AG04450 (cell line): ENCODE results near the gene LRP1-AS. TPM values are rescaled to one million over a fixed set of nuclear protein-coding genes. Genes with fewer than 3 reads are reported as not detected.

Experiments
- CTCF ChIA-PET: fragments of 300-600, 350-600 bp; formaldehyde crosslinking; extraction: SDS; loops from one replicate; lab custom pipeline; 2022; ENCODE audit warnings: antibody characterized with exemption, inconsistent platforms; lab: Charles Lee
- POLR2A ChIA-PET: fragments of 350-600 bp; formaldehyde crosslinking; extraction: SDS; loops from one replicate; lab custom pipeline; 2021; ENCODE audit warnings: antibody characterized with exemption, inconsistent platforms; lab: Yijun Ruan, JAX
- DNase-seq: peaks from one replicate; pipeline ENCODE4 v3.0.0-alpha.2; 2011; ENCODE audit warnings: low read depth, low spot score
- H3K27ac ChIP-seq: one replicate; pipeline ENCODE4 v1.5.1; 2012; ENCODE audit warnings: low read depth, low read length, control low read depth
- H3K27me3 ChIP-seq: one replicate; pipeline ENCODE4 v1.6.0; 2012; ENCODE audit warnings: low read length; ENCODE audit not compliant: control insufficient read depth, insufficient read depth
- H3K4me3 ChIP-seq: 2 replicates; pipeline ENCODE4 v1.5.1; 2011; ENCODE audit warnings: mild to moderate bottlenecking, low read depth, low read length, control low read depth
- H3K9me3 ChIP-seq: 2 replicates; pipeline ENCODE4 v1.5.1; 2012; ENCODE audit warnings: low read length; ENCODE audit not compliant: control insufficient read depth, insufficient read depth
- polyA plus RNA-seq: library from polyadenylated mRNA; depleted of rRNA; stranded (reverse); fragments of >200 nt; gene quantifications from 2 replicates; pipeline ENCODE4 v1.2.3, GENCODE V29; 2011
- TF ChIP-seq, protein P1 (sequence below): IDR thresholded peaks from 2 replicates; pipeline ENCODE4 v1.5.1; 2011; ENCODE audit warnings: low read depth, low read length, control low read depth, inconsistent platforms

Gene LRP1-AS
- polyA plus RNA-seq, 1 experiment: not detected

- POLR2A ChIA-PET: interaction anchor here (0.8 kb wide), 1 partner anchor 52 kb away, joined by 6 read pairs; no protein-coding TSS in a partner anchor
- CTCF ChIA-PET: interaction anchor here (1.1 kb wide), 1 partner anchor 23 kb away, joined by 4 read pairs; no protein-coding TSS in a partner anchor
- Histone ChIP-seq H3K4me3 (no peak overlapping the region), H3K27ac (no peak overlapping the region), H3K9me3 (no peaks in the 10 kb centered on the region; the same call in 1 of the 2 replicates), H3K27me3 (no peaks in the 10 kb centered on the region)
- TF ChIP-seq, protein P1, sequence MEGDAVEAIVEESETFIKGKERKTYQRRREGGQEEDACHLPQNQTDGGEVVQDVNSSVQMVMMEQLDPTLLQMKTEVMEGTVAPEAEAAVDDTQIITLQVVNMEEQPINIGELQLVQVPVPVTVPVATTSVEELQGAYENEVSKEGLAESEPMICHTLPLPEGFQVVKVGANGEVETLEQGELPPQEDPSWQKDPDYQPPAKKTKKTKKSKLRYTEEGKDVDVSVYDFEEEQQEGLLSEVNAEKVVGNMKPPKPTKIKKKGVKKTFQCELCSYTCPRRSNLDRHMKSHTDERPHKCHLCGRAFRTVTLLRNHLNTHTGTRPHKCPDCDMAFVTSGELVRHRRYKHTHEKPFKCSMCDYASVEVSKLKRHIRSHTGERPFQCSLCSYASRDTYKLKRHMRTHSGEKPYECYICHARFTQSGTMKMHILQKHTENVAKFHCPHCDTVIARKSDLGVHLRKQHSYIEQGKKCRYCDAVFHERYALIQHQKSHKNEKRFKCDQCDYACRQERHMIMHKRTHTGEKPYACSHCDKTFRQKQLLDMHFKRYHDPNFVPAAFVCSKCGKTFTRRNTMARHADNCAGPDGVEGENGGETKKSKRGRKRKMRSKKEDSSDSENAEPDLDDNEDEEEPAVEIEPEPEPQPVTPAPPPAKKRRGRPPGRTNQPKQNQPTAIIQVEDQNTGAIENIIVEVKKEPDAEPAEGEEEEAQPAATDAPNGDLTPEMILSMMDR: no peak
- DNase-seq: no peak
Observed at GRCh38 chr12:57190821-57191220, 43.4 kb upstream of the LRP1-AS start.

DNA sequence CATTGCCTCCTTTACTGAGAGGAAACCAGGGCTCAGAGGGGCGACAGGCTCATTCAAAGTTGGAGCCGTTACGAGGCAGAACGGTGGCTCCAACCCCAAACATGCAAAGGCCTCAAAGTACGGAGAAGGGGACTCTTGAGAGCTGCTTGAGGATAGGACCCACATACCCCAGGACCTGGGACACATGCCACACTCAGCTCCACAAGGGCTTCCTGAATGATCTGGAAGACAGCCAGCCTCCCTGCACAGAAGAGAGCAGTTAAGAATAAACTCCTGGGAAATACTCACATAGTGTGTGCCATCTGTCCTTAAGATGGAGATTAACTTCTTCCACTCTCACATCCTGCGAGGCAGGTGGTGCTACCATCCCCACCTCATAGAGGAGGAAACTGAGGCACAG lies 42.6 kb upstream of the LRP1-AS start:
- TF ChIP-seq, protein P1: no peak
- ChIA-PET CTCF (no interaction called here), POLR2A (interaction anchor here (0.6 kb wide), 1 partner anchor 26 kb away, joined by 3 read pairs; no protein-coding TSS in a partner anchor)
- Histone ChIP-seq H3K4me3 (no peak overlapping the region), H3K27me3 (no peaks in the 10 kb centered on the region), H3K27ac (no peak overlapping the region), H3K9me3 (no peaks in the 10 kb centered on the region; the same call in 1 of the 2 replicates)
- DNase-seq: no peak

GRCh38 chr12:57188090-57188425 lies 40.6 kb upstream of the LRP1-AS start:
- ChIA-PET CTCF (interaction anchor here (0.9 to 5.5 kb wide), 3 partner anchors 12 to 64 kb away, joined by 4 to 49 read pairs (median 5); partner anchors contain the start of gene LRP1), POLR2A (interaction anchor here (1.1 kb wide), 1 partner anchor 76 kb away, joined by 4 read pairs; no protein-coding TSS in a partner anchor)
- no peak overlapping the region for H3K4me3 ChIP-seq
- no peaks in the 10 kb centered on the region for H3K27me3 ChIP-seq
- H3K27ac ChIP-seq: no peak overlapping the region
- H3K9me3 ChIP-seq: no peaks in the 10 kb centered on the region; the same call in 1 of the 2 replicates
- TF ChIP-seq, protein P1: no peak
- no peak for DNase-seq

DNA sequence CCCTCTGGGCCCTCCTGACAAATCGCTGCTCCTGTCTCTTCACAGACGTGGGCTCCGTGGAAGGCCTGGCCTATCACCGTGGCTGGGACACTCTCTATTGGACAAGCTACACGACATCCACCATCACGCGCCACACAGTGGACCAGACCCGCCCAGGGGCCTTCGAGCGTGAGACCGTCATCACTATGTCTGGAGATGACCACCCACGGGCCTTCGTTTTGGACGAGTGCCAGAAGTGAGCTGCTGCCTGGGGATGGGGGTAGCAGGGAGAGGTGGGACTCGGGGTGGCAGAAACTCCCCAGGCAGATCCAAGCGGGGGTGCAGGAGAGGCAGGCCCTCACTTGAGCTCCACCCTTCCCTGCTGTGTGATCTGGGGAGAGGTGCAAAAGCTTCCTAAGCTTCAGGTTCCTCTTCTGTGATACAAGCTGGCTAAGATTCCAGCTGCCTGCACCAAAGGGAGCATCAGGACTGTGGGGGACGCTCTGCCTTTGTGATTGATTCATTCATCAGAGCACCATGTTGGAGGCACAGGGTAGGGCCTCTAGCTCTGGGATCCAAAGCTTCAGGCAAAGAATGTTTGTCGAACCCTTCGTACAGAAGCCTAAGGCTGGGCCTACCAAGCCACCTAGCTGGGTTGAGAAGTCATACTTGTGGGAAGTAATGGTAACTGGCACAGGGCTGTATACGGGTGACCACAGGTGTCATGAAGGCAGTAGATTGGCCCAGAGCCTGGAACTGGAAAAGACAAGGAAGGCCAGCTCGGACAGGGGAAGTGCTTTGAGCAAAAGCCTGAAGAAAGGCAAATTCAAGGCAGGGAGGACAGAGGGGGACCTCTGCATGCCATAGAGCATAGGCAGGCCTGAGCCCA lies 40.0 kb upstream of the LRP1-AS start:
- H3K27ac ChIP-seq: no peak overlapping the region
- CTCF ChIA-PET: interaction anchor here (0.9 to 5.5 kb wide), 3 partner anchors 12 to 64 kb away, joined by 3 to 49 read pairs (median 5); partner anchors contain the start of gene LRP1
- DNase-seq: no peak
- TF ChIP-seq, protein P1: no peak
- POLR2A ChIA-PET: interaction anchor here (0.6 kb wide), 1 partner anchor 75 kb away, joined by 3 read pairs; no protein-coding TSS in a partner anchor
- no peaks in the 10 kb centered on the region; the same call in 1 of the 2 replicates for H3K9me3 ChIP-seq
- H3K4me3 ChIP-seq: no peak overlapping the region
- H3K27me3 ChIP-seq: no peaks in the 10 kb centered on the region
